ENCODE measurements around the gene OR6K6. TPM values are rescaled to one million over a fixed set of nuclear protein-coding genes. Genes with fewer than 3 reads are reported as not detected.

Gene OR6K6
- total RNA-seq, 1 donor from 2014 or later = not detected

- no peak for DNase-seq
- TF ChIP-seq CTCF (IDR thresholded peaks at IDR 0.05) = no peak
Observed at GRCh38 chr1:158717344-158717743, 37.2 kb upstream of the OR6K6 start.

GRCh38 chr1:158719664-158720063 is 34.9 kb upstream of the OR6K6 start:
- Histone ChIP-seq H3K4me1 (no peaks in the 10 kb centered on the region), H3K9me3 (no peaks in the 10 kb centered on the region), H3K4me3 (no peak overlapping the region), H3K27me3 (ENCODE audit: low read depth) (no peaks in the 10 kb centered on the region), H3K27ac (no peak overlapping the region), H3K36me3 (no peaks in the 10 kb centered on the region)
- ATAC-seq (no peak), DNase-seq (no peak)
- intact Hi-C loops (cut with DNase I) = no loop called here
- no peak for TF ChIP-seq CTCF (IDR thresholded peaks at IDR 0.05)

More at GRCh38 chr1:158717344-158717743, 37.2 kb upstream of the OR6K6 start:
- Histone ChIP-seq H3K27ac (no peak overlapping the region), H3K4me1 (no peaks in the 10 kb centered on the region), H3K4me3 (no peak overlapping the region), H3K36me3 (no peaks in the 10 kb centered on the region), H3K27me3 (ENCODE audit: low read depth) (no peaks in the 10 kb centered on the region), H3K9me3 (no peaks in the 10 kb centered on the region)
- ATAC-seq = no peak
- intact Hi-C loops (cut with DNase I) = no loop called here

DNA sequence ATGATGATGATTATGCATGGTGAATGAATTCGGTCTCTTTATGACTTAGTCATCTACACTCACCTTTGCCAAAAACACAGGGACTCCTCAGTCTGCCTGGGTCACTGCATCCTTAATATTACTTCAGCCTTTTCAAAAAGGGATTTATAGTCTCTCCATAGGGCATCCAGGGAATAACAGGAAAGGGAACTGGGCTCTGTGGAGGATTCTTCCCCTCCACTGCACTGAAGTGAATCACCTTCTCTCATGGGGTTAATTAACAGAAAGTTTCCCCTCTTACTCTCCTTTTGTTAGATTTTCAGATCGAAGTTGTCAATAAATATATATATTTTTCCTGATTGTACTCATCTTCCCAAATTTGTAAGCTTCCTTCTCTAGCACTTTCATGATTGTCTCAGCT is 33.9 kb upstream of the OR6K6 start, which contains the start of gene OR6K3:
Gene OR6K3, minus strand, starts transcription at position 101 of the 400 bp plus-strand sequence. CDS start 2,605 bp downstream, outside the sequence.
- DNase-seq (no peak), ATAC-seq (no peak)
- intact Hi-C loops (cut with DNase I) = no loop called here
- Histone ChIP-seq H3K36me3 (no peaks in the 10 kb centered on the region), H3K4me3 (no peak within 1 kb of the TSS), H3K9me3 (no peaks in the 10 kb centered on the region), H3K27me3 (ENCODE audit: low read depth) (no peaks in the 10 kb centered on the region), H3K27ac (no peak within 1 kb of the TSS), H3K4me1 (no peaks in the 10 kb centered on the region)
- TF ChIP-seq CTCF (IDR thresholded peaks at IDR 0.05) = no peak

DNA sequence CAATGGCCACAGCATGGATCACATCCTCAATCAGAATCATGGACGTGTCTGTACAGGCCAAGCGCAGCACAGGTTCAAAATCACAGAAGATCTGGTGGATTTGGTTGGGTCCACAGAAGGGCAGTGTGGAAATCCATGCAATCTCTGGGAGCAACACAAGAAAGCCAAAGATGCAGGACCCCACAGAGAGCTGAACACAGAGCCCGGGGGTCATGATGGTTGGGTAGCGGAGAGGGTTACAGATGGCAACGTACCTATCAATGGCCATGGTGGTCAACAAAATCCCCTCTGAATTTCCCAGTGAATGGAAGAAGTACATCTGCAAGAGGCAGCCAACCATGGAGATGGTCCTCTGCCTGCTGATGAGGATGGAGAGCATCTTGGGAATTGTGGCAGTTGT is 30.1 kb upstream of the OR6K6 start:
- TF ChIP-seq CTCF (IDR thresholded peaks at IDR 0.05) = no peak
- Histone ChIP-seq H3K27ac (no peak overlapping the region), H3K9me3 (no peaks in the 10 kb centered on the region), H3K4me1 (no peaks in the 10 kb centered on the region), H3K4me3 (no peak overlapping the region), H3K36me3 (no peaks in the 10 kb centered on the region), H3K27me3 (ENCODE audit: low read depth) (no peaks in the 10 kb centered on the region)
- ATAC-seq (no peak), DNase-seq (no peak)
- intact Hi-C loops (cut with DNase I) = no loop called here

DNA sequence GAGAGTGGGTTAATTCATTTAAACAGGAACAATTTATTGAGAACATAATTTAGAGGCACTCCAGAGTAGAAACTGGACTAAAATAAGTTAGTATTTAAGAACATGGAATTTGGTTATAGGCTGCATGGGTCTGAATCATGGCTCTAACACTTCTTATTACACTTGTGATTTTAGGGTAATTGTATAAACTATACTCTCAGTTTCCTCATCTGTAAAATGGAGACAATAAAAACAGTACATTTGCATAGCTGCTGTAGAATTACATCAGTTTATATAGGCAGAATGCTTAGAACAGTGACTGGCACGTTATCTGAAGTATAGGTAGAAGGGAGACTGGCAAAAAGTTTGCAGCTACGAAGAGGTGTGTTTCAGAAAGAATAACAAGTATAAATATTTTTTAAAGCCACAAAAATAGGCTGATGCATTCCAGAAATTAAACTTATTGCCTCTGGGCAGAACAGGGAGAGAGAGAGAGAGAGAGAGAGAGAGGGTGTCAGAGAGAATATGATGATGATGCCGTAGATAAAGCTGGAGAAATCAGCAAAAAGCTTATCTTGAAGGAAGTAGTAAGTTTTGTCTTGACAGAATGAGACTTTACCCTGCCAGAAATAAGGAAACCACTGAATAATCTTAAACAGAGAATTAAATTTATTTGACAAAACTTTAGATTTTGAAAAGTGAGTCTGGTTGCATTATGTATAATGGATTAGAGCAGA is 25.9 kb upstream of the OR6K6 start:
- Histone ChIP-seq H3K36me3 (no peaks in the 10 kb centered on the region), H3K4me1 (no peaks in the 10 kb centered on the region), H3K4me3 (no peak overlapping the region), H3K27me3 (ENCODE audit: low read depth) (no peaks in the 10 kb centered on the region), H3K9me3 (no peaks in the 10 kb centered on the region), H3K27ac (no peak overlapping the region)
- DNase-seq (no peak), ATAC-seq (no peak)
- intact Hi-C loops (cut with DNase I) = no loop called here
- no peak for TF ChIP-seq CTCF (IDR thresholded peaks at IDR 0.05)

Data from lower lobe of right lung (tissue), 2 donors.